ENCODE data around the gene TMEM106C. TPM values are rescaled to one million over a fixed set of nuclear protein-coding genes. Genes with fewer than 3 reads are reported as not detected.

TMEM106C gene
- total RNA-seq, 1 donor from 2014 or later = 161 TPM

GRCh38 chr12:48013287-48013686 lies 49.9 kb downstream of the TMEM106C start:
- intact Hi-C loops (cut with micrococcal nuclease) = no loop called here

- intact Hi-C loops (cut with micrococcal nuclease) = no loop called here
These were observed 51.7 kb downstream of the TMEM106C start for GRCh38 chr12:48015129-48015528.

GRCh38 chr12:48015954-48016353 lies 52.6 kb downstream of the TMEM106C start:
- intact Hi-C loops (cut with micrococcal nuclease) = no loop called here

- intact Hi-C loops (cut with micrococcal nuclease) = no loop called here
These were observed 53.1 kb downstream of the TMEM106C start for GRCh38 chr12:48016373-48017020.

GRCh38 chr12:48017496-48017895 lies 54.1 kb downstream of the TMEM106C start:
- intact Hi-C loops (cut with micrococcal nuclease) = no loop called here

GRCh38 chr12:48017921-48018617 lies 54.7 kb downstream of the TMEM106C start:
- intact Hi-C loops (cut with micrococcal nuclease) = no loop called here

Other genes starting within 250 kb of the TMEM106C start
- gene ENDOU, start 238.1 kb upstream of the TMEM106C start, total RNA-seq = 0.07 TPM in 1 of 2 replicates, not detected in the other
- gene RAPGEF3, start 204.7 kb upstream of the TMEM106C start, total RNA-seq = 0.20 TPM in 2 replicates
- 5.8 and 6.5 TPM in 2 replicates for gene SLC48A1, start 190.4 kb upstream of the TMEM106C start, total RNA-seq
- 150 TPM in 2 replicates for gene HDAC7, start 143.7 kb upstream of the TMEM106C start, total RNA-seq
- 38.8 and 41.6 TPM in 2 replicates for gene VDR, start 58.6 kb upstream of the TMEM106C start, total RNA-seq
- 0.32 TPM in 1 of 2 replicates, not detected in the other for gene COL2A1, start 40.9 kb downstream of the TMEM106C start, total RNA-seq
- gene SENP1, start 142.5 kb downstream of the TMEM106C start, total RNA-seq = 42.0 and 43.0 TPM in 2 replicates
- 18.1 and 21.2 TPM in 2 replicates for gene PFKM, start 155.8 kb downstream of the TMEM106C start, total RNA-seq
- gene ASB8, start 193.9 kb downstream of the TMEM106C start, total RNA-seq = 37.7 and 39.1 TPM in 2 replicates
- not detected in 2 replicates for gene CCDC184, start 220.0 kb downstream of the TMEM106C start, total RNA-seq
- not detected in 2 replicates for gene OR10AD1, start 239.7 kb downstream of the TMEM106C start, total RNA-seq

All from T-helper 2 cell treated with Interferon-gamma antibody and Interleukin-4, amounts not matched to agents 100 ng/mL and 5 ng/mL, for 36 hours (primary cell).